Measurements from ENCODE around the gene WFIKKN1. TPM values are rescaled to one million over a fixed set of nuclear protein-coding genes. Genes with fewer than 3 reads are reported as not detected.
A peak's percentile ranks its signal among the peaks of the same experiment; 100 is the strongest.

Gene WFIKKN1
- total and polyA plus RNA-seq, 7 donors, result 0.30 to 2.0 (median 0.36) TPM

DNA sequence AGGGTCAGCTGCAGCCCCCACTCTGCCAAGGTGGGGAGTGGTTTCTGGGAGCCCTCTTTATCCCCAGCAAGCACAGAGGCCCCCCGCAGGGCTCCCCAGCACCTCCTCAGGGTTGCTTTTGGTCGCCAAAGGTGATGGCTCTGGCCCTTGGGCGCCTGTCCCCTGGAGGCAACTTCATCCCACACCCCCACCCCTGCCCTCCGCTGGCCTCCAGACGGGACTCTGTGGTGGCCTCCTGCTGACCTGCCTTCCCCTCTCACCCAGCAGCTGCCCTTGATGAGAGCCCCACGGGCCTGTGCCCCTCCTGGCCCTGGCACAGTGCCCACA is 29.3 kb downstream of the WFIKKN1 start:
- H3K4me1 ChIP-seq, result peaks cover 11% of the 10 kb centered on the region
- WGBS, 3 donors, result 58 to 62% (median 59%) methylated on average over 5 to 6 of the region's 6 CpGs
- H3K27ac ChIP-seq, result peak overlapping the region; percentile 4
- intact Hi-C loops (cut with DNase I), result loop anchor here in 1 of 2 donors (2.0 kb wide), 1 partner anchor 77 kb away; no protein-coding TSS in a partner anchor
- ATAC-seq, result peak in 1 of 4 donors; percentile 1
- TF ChIP-seq, protein P1, sequence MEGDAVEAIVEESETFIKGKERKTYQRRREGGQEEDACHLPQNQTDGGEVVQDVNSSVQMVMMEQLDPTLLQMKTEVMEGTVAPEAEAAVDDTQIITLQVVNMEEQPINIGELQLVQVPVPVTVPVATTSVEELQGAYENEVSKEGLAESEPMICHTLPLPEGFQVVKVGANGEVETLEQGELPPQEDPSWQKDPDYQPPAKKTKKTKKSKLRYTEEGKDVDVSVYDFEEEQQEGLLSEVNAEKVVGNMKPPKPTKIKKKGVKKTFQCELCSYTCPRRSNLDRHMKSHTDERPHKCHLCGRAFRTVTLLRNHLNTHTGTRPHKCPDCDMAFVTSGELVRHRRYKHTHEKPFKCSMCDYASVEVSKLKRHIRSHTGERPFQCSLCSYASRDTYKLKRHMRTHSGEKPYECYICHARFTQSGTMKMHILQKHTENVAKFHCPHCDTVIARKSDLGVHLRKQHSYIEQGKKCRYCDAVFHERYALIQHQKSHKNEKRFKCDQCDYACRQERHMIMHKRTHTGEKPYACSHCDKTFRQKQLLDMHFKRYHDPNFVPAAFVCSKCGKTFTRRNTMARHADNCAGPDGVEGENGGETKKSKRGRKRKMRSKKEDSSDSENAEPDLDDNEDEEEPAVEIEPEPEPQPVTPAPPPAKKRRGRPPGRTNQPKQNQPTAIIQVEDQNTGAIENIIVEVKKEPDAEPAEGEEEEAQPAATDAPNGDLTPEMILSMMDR (IDR thresholded peaks at IDR 0.05), result no peak
- DNase-seq, result no peak
- no peaks in the 10 kb centered on the region for H3K9me3 ChIP-seq
- H3K4me3 ChIP-seq, result peak overlapping the region; percentile 20
- H3K36me3 ChIP-seq (ENCODE audit: insufficient read depth in 1 of 2, low read depth in 1 of 2), result peaks cover 0 to 6% of the 10 kb centered on the region in 2 donors
- H3K27me3 ChIP-seq (ENCODE audit: insufficient read depth in 3 of 3, low read length in 2 of 3), result no peaks in the 10 kb centered on the region

DNA sequence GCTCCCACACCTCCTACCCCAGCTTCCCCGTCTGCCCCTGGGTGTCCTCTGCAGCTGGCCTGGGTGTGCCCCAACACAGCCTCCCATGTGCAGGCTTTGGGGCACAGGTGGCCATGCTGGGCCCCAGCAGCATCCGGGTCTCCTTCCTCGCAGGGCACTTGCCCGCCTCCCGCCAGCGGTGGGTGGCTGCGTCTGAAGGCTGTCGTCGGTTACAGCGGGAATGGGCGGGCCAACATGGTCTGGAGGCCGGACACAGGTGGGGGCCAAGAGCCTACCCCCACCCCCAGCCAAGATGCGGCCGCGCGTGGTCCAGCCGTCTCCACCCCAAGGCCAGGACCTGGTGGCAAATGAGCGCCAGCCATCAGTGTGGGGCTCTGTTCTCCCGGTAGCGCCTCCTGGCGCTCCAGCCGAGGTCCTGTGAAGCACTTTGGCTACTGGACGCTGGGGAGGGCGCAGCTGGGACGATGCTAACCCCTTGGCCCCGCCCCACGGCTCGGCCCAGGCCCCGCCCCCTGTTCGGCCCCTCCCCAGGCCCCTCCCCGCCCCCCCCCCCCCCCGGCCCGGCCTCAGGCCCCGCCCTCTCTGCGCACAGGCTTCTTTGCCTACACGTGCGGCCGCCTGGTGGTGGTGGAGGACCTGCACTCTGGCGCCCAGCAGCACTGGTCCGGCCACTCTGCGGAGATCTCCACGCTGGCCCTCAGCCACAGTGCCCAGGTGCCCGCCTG is 29.8 kb downstream of the WFIKKN1 start:
- peaks cover 11% of the 10 kb centered on the region for H3K4me1 ChIP-seq
- DNase-seq (peak; percentile 93 to 96), ATAC-seq (peak; percentile 85 to 93 (median 88))
- H3K27ac ChIP-seq, result peak overlapping the region; percentile 68
- peak overlapping the region; percentile 46 for H3K4me3 ChIP-seq
- 8 to 27% (median 13%) methylated on average over 17 to 39 of the region's 43 CpGs for WGBS, 3 donors
- peaks cover 0 to 3% of the 10 kb centered on the region in 2 donors for H3K36me3 ChIP-seq (ENCODE audit: insufficient read depth in 1 of 2, low read depth in 1 of 2)
- intact Hi-C loops (cut with DNase I), result loop anchor here in 1 of 2 donors (2.0 kb wide), 1 partner anchor 78 kb away; no protein-coding TSS in a partner anchor
- no peaks in the 10 kb centered on the region for H3K27me3 ChIP-seq (ENCODE audit: insufficient read depth in 3 of 3, low read length in 2 of 3)
- no peaks in the 10 kb centered on the region for H3K9me3 ChIP-seq
- TF ChIP-seq, protein P1 (IDR thresholded peaks at IDR 0.05), result peak; percentile 47

DNA sequence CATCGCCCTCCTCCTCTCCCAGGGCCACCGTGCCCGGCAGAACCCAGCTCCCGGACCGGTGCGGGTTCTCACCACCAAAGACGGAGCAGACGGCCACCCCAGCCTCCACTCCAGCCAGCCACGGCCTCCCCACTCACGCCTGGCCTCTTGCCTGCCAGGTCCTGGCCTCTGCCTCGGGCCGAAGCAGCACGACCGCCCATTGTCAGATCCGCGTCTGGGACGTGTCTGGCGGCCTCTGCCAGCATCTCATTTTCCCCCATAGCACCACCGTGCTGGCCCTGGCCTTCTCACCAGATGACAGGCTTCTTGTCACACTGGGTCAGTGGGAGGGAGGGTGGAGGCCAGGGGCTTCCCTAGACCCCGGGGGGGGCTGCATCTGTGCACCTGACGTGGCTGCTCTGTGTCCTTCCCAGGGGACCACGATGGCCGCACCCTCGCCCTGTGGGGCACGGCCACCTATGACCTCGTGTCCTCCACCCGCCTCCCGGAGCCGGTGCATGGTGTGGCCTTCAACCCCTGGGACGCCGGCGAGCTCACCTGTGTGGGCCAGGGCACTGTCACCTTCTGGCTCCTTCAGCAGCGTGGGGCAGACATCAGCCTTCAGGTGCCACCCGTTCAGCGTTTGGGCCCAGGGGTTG is 30.5 kb downstream of the WFIKKN1 start:
- peak; percentile 2 to 7 (median 6) for ATAC-seq
- H3K4me3 ChIP-seq, result peak overlapping the region; percentile 46
- H3K4me1 ChIP-seq, result peaks cover 11% of the 10 kb centered on the region
- H3K36me3 ChIP-seq (ENCODE audit: insufficient read depth in 1 of 2, low read depth in 1 of 2), result no peaks in the 10 kb centered on the region
- no peaks in the 10 kb centered on the region for H3K27me3 ChIP-seq (ENCODE audit: insufficient read depth in 3 of 3, low read length in 2 of 3)
- no peak for DNase-seq
- WGBS, 3 donors, result 43 to 62% (median 46%) methylated on average over 33 to 35 of the region's 35 CpGs
- TF ChIP-seq, protein P1 (IDR thresholded peaks at IDR 0.05), result no peak
- peak overlapping the region; percentile 68 for H3K27ac ChIP-seq
- intact Hi-C loops (cut with DNase I), result loop anchor here in 1 of 2 donors (2.0 kb wide), 1 partner anchor 79 kb away; no protein-coding TSS in a partner anchor
- no peaks in the 10 kb centered on the region for H3K9me3 ChIP-seq

DNA sequence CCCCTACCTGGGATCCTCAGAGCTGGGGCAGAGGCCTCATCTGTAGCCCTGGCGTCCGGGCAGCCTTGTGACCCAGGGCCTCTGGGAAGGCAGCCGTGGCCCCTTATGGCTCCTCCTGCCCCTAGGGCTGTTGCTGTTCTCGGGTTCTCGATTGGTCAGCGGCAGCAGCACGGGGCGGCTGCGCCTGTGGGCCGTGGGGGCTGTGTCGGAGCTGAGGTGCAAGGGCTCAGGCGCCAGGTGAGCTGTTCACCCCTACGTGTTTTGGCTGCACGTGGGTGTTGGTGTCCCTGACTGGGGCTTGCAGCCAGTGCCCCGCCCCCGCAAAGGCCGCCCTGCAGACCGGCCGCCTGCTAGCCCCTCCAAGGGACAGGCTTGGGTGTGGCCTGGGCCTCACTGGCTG is 31.3 kb downstream of the WFIKKN1 start:
- no peak for ATAC-seq
- Histone ChIP-seq H3K27me3 (ENCODE audit: insufficient read depth in 3 of 3, low read length in 2 of 3) (no peaks in the 10 kb centered on the region), H3K4me3 (no peak overlapping the region), H3K27ac (peak overlapping the region; percentile 68), H3K36me3 (ENCODE audit: insufficient read depth in 1 of 2, low read depth in 1 of 2) (no peaks in the 10 kb centered on the region), H3K4me1 (peaks cover 12% of the 10 kb centered on the region), H3K9me3 (no peaks in the 10 kb centered on the region)
- intact Hi-C loops (cut with DNase I), result no loop called here
- TF ChIP-seq, protein P1 (IDR thresholded peaks at IDR 0.05), result no peak
- WGBS, 3 donors, result 91 to 95% (median 93%) methylated on average over 14 to 19 of the region's 19 CpGs
- no peak for DNase-seq

Measured in psoas muscle (tissue), 8 donors.